Daoy (cell line): Measurements from ENCODE around the gene SLC15A3. TPM values are rescaled to one million over a fixed set of nuclear protein-coding genes. Genes with fewer than 3 reads are reported as not detected.

Source experiments
- DNase-seq: peaks from one replicate; pipeline ENCODE4 v3.0.0-alpha.2; 2015; ENCODE audit warnings: low read depth
- total RNA-seq: library from RNA; depleted of rRNA; stranded (reverse); fragments of >200 nt; shearing (Covaris generic); gene quantifications from 2 replicates; pipeline ENCODE4 v1.2.3, GENCODE V29; 2014; rRNA removed

Gene SLC15A3
- total RNA-seq, 1 experiment from 2014 or later: 3.0 TPM

GRCh38 chr11:60891103-60891741 is 60.8 kb downstream of the SLC15A3 start:
- DNase-seq: no peak

- no peak for DNase-seq
Observed at GRCh38 chr11:60890696-60891095, 61.3 kb downstream of the SLC15A3 start.

DNA sequence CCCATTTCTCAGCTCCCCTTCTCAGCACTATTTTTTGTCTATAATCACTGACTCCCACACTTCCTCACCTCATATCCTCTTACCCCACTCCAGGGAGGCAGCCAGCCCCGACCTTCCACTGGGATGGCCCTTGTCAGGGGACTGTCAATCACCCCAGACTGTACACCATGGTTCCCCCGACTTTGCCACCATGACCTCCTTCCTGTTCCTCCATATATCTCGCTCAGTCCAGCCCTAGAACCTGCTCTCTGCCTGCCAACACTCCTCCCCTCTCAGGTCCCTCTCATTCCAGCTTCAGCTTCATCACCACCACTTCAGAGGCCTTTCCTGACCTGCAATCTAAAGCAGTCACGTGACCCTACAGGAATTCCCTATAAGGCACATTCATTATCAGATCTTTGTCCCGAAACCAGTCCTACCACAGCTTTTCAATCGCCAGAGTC is 62.1 kb downstream of the SLC15A3 start:
- no peak for DNase-seq

DNA sequence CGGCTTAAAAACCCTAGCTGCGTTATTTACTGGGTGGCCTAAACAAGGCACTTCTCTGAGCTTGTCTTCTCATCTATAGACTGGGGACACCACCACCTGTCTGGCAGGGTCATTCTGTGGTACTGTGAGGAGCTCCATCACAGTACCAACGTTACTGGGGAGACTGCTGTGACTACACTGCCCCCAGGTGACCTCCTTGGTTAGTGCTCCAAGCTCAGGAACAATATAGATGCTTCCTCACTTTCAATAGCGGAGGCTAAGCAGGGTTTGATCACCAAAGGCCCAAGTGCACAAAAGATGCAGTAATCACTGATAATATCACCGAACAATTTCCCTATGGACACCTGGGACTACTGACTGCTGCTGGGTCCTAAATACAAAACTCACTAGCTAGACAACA is 64.4 kb downstream of the SLC15A3 start:
- peak; percentile 53 for DNase-seq

Other genes starting within 250 kb of the SLC15A3 start
- gene MS4A18, start 227.5 kb downstream of the SLC15A3 start, total RNA-seq: not detected in 2 replicates
- not detected in 2 replicates for gene MS4A15, start 195.3 kb downstream of the SLC15A3 start, total RNA-seq
- not detected in 2 replicates for gene MS4A10, start 166.8 kb downstream of the SLC15A3 start, total RNA-seq
- 16.0 and 17.7 TPM in 2 replicates for gene CCDC86, start 110.1 kb downstream of the SLC15A3 start, total RNA-seq
- gene PTGDR2, start 96.2 kb downstream of the SLC15A3 start, total RNA-seq: 0.06 TPM in 1 of 2 replicates, not detected in the other
- not detected in 2 replicates for gene ZP1, start 84.6 kb downstream of the SLC15A3 start, total RNA-seq
- gene PRPF19, start 45.6 kb downstream of the SLC15A3 start, total RNA-seq: 86.3 and 91.2 TPM in 2 replicates
- gene TMEM109, start 38.0 kb downstream of the SLC15A3 start, total RNA-seq: 54.5 and 56.6 TPM in 2 replicates
- 59.4 and 82.6 TPM in 2 replicates for gene TMEM132A, start 27.7 kb downstream of the SLC15A3 start, total RNA-seq
- 0.06 and 0.46 TPM in 2 replicates for gene CD6, start 19.5 kb upstream of the SLC15A3 start, total RNA-seq
- not detected in 2 replicates for gene CD5, start 150.3 kb upstream of the SLC15A3 start, total RNA-seq
- 7.8 and 11.5 TPM in 2 replicates for gene VPS37C, start 209.2 kb upstream of the SLC15A3 start, total RNA-seq